ENCODE results near the gene MAML1.

GRCh38 chr5:179824745-179825112 lies 92.1 kb downstream of the MAML1 start:
- TF ChIP-seq, protein P1, sequence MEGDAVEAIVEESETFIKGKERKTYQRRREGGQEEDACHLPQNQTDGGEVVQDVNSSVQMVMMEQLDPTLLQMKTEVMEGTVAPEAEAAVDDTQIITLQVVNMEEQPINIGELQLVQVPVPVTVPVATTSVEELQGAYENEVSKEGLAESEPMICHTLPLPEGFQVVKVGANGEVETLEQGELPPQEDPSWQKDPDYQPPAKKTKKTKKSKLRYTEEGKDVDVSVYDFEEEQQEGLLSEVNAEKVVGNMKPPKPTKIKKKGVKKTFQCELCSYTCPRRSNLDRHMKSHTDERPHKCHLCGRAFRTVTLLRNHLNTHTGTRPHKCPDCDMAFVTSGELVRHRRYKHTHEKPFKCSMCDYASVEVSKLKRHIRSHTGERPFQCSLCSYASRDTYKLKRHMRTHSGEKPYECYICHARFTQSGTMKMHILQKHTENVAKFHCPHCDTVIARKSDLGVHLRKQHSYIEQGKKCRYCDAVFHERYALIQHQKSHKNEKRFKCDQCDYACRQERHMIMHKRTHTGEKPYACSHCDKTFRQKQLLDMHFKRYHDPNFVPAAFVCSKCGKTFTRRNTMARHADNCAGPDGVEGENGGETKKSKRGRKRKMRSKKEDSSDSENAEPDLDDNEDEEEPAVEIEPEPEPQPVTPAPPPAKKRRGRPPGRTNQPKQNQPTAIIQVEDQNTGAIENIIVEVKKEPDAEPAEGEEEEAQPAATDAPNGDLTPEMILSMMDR (IDR thresholded peaks at IDR 0.05) = no peak
- no peak for TF ChIP-seq EP300 (IDR thresholded peaks at IDR 0.05)

Measured in gastroesophageal sphincter (tissue), 3 donors.